Measurements from ENCODE around the gene BARX1. TPM values are rescaled to one million over a fixed set of nuclear protein-coding genes. Genes with fewer than 3 reads are reported as not detected.
A peak's percentile ranks its signal among the peaks of the same experiment; 100 is the strongest.

BARX1 gene
- total RNA-seq, 1 experiment from 2014 or later = 8.9 TPM

- TF ChIP-seq MXD4 (CRISPR knock-in tag; IDR thresholded peaks at IDR 0.05; ENCODE audit: borderline replicate concordance) (no peak), ZNF281 (CRISPR knock-in tag; IDR thresholded peaks at IDR 0.05) (peak; percentile 65; the same call in 1 of the 2 replicates), USF2 (CRISPR knock-in tag; IDR thresholded peaks at IDR 0.05) (peak; percentile 45), TEAD1 (CRISPR knock-in tag; IDR thresholded peaks at IDR 0.05) (no peak), ZBTB21 (CRISPR knock-in tag; IDR thresholded peaks at IDR 0.05; ENCODE audit: borderline replicate concordance) (no peak), ERG (CRISPR knock-in tag; IDR thresholded peaks at IDR 0.05) (no peak), GTF2I (CRISPR knock-in tag; conservative IDR thresholded peaks at IDR 0.05) (peak; percentile 13; the same call in 1 of the 2 replicates)
Measured at GRCh38 chr9:93945400-93946337, 9.5 kb downstream of the BARX1 start (continued).

- ATAC-seq (0 out of 2 replicates have a peak, but pooled peaks have one; percentile 9), DNase-seq (ENCODE audit: low spot score) (no peak)
- H3K4me3 Mint-ChIP-seq = peak overlapping the region; percentile 22; the same call in 1 of the 2 replicates
- H3K27me3 Mint-ChIP-seq (ENCODE audit: low read depth) = peaks cover 92% of the 10 kb centered on the region
- H3K9me3 Mint-ChIP-seq = 0 out of 2 replicates have a peak, but pooled peaks cover 3% of the 10 kb centered on the region
- POLR2A ChIA-PET = no interaction called here
- peaks cover 47% of the 10 kb centered on the region for H3K4me1 Mint-ChIP-seq
- no peaks in the 10 kb centered on the region for H3K36me3 Mint-ChIP-seq
- H3K27ac Mint-ChIP-seq = no peak overlapping the region
- CTCF ChIA-PET = interaction anchor here (0.5 to 12.9 kb wide), 19 partner anchors 9 to 381 kb away, joined by 3 to 157 read pairs (median 5); no protein-coding TSS in a partner anchor
- TF ChIP-seq NR3C1 (CRISPR knock-in tag; conservative IDR thresholded peaks at IDR 0.05; ENCODE audit: low read depth) = no peak
- no peak for TF ChIP-seq GRHL2 (CRISPR knock-in tag; IDR thresholded peaks at IDR 0.05; ENCODE audit: insufficient replicate concordance, severe bottlenecking)
- TF ChIP-seq ERG (CRISPR knock-in tag; IDR thresholded peaks at IDR 0.05) = no peak
- TF ChIP-seq GABPB1 (CRISPR knock-in tag; IDR thresholded peaks at IDR 0.05) = no peak
- TF ChIP-seq ZNF532 (CRISPR knock-in tag; IDR thresholded peaks at IDR 0.05; ENCODE audit: borderline replicate concordance) = no peak
- no peak for TF ChIP-seq FOXK1 (CRISPR knock-in tag; IDR thresholded peaks at IDR 0.05)
- TF ChIP-seq NFE2L1 (CRISPR knock-in tag; IDR thresholded peaks at IDR 0.05) = no peak
- no peak for TF ChIP-seq SOX15 (CRISPR knock-in tag; IDR thresholded peaks at IDR 0.05)
- no peak for TF ChIP-seq ZNF263 (CRISPR knock-in tag; IDR thresholded peaks at IDR 0.05; ENCODE audit: low read depth)
- TF ChIP-seq ETV6 (CRISPR knock-in tag; IDR thresholded peaks at IDR 0.05) = no peak
- no peak for TF ChIP-seq CDX4 (CRISPR knock-in tag; IDR thresholded peaks at IDR 0.05; ENCODE audit: borderline replicate concordance)
- no peak for TF ChIP-seq ZNF512 (CRISPR knock-in tag; IDR thresholded peaks at IDR 0.05; ENCODE audit: borderline replicate concordance)
- no peak for TF ChIP-seq E2F1 (CRISPR knock-in tag; IDR thresholded peaks at IDR 0.05)
- TF ChIP-seq ZNF671 (CRISPR knock-in tag; IDR thresholded peaks at IDR 0.05) = no peak
Measured at GRCh38 chr9:93944011-93944410, 11.1 kb downstream of the BARX1 start.

Measured in WTC11 (cell line).